Stimulated activated CD8-positive, alpha-beta memory T cell treated with anti-CD3 and anti-CD28 coated beads, Interleukin-4, amount 100 ng/mL, for 1 hour (primary cell): ENCODE results near the gene TNS1.

Source experiments
- DNase-seq, 2 donors: peaks; one replicate each; pipeline ENCODE4 v3.0.0-alpha.2; 2020; ENCODE audit warnings: low read depth in 2 of 2, low spot score in 1 of 2

TNS1 gene

GRCh38 chr2:217752714-217753459 is 249.9 kb downstream of the TNS1 start:
- DNase-seq: no peak

DNA sequence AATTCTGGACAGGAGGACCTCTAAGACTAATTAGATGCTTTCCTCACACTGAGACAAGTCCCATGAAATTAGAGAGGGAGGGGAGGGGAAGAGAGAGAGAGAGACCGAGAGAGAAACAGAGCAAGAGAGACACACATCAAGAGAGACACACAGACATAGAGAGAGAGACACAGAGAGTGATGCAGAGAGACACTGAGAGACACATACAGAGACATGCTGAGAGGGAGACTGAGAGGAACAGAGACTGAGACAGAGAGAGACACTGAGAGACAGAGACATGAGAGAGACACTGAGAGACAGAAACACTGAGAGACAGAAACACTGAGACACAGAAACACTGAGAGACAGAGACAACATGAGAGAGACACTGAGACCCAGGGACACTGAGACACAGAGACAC is 250.8 kb downstream of the TNS1 start:
- no peak for DNase-seq

- no peak for DNase-seq
Measured at GRCh38 chr2:217751192-217751591, 251.6 kb downstream of the TNS1 start.
